Osteoblast (primary cell): Measurements from ENCODE around the gene NEXN. TPM values are rescaled to one million over a fixed set of nuclear protein-coding genes. Genes with fewer than 3 reads are reported as not detected.
A peak's percentile ranks its signal among the peaks of the same experiment; 100 is the strongest.

Experiments
- DNase-seq: peaks from one replicate; pipeline ENCODE4 v3.0.0; 2011; ENCODE audit warnings: low spot score, mixed read lengths; ENCODE audit not compliant: insufficient read length; ENCODE audit errors: missing footprints
- H2AFZ ChIP-seq: 2 replicates; pipeline ENCODE4 v1.6.0; 2011; ENCODE audit warnings: mild to moderate bottlenecking, low read length
- H3K27ac ChIP-seq: 2 replicates; pipeline ENCODE4 v1.5.1; 2011; ENCODE audit warnings: mild to moderate bottlenecking, low read depth, low read length, moderate library complexity
- H3K27me3 ChIP-seq: 2 replicates; pipeline ENCODE4 v1.6.0; 2012; ENCODE audit warnings: mild to moderate bottlenecking, control low read depth, inconsistent platforms, low read length, moderate library complexity; ENCODE audit not compliant: insufficient read depth
- H3K36me3 ChIP-seq: 2 replicates; pipeline ENCODE4 v1.5.1; 2011; ENCODE audit warnings: mild to moderate bottlenecking, low read length, control low read depth, moderate library complexity; ENCODE audit not compliant: insufficient read depth
- H3K4me1 ChIP-seq: 2 replicates; pipeline ENCODE4 v1.5.1; 2011; ENCODE audit warnings: mild to moderate bottlenecking, low read length, control low read depth, moderate library complexity; ENCODE audit not compliant: insufficient read depth
- H3K4me2 ChIP-seq: 2 replicates; pipeline ENCODE4 v1.6.0; 2011; ENCODE audit warnings: mild to moderate bottlenecking, low read length; ENCODE audit not compliant: insufficient read depth
- H3K4me3 ChIP-seq: fragments of 200-600 bp; sonication (generic); 3 replicates; pipeline ENCODE4 v1.5.1; 2012; ENCODE audit warnings: mild to moderate bottlenecking, low read length, inconsistent platforms; ENCODE audit not compliant: insufficient read depth
- H3K79me2 ChIP-seq: 2 replicates; pipeline ENCODE4 v1.6.0; 2012; ENCODE audit warnings: mild to moderate bottlenecking, low read length, control low read depth, inconsistent platforms; ENCODE audit not compliant: insufficient read depth
- H3K9me3 ChIP-seq: 2 replicates; pipeline ENCODE4 v1.5.1; 2011; ENCODE audit warnings: low read depth, low read length, control low read depth
- H4K20me1 ChIP-seq: 2 replicates; pipeline ENCODE4 v1.6.0; 2012; ENCODE audit warnings: mild to moderate bottlenecking, low read length, control low read depth; ENCODE audit not compliant: insufficient read depth
- CTCF ChIP-seq: IDR thresholded peaks from 2 replicates; pipeline ENCODE4 v1.5.1; 2011; ENCODE audit warnings: mild to moderate bottlenecking, low read depth, low read length, moderate library complexity; ENCODE audit errors: extremely low read depth
- total RNA-seq: library from RNA; depleted of rRNA; stranded (reverse); fragments of >200 nt; gene quantifications from 2 replicates; pipeline ENCODE4 v1.2.3, GENCODE V29; 2012

Gene NEXN
- total RNA-seq, 1 donor: 6.9 TPM

DNA sequence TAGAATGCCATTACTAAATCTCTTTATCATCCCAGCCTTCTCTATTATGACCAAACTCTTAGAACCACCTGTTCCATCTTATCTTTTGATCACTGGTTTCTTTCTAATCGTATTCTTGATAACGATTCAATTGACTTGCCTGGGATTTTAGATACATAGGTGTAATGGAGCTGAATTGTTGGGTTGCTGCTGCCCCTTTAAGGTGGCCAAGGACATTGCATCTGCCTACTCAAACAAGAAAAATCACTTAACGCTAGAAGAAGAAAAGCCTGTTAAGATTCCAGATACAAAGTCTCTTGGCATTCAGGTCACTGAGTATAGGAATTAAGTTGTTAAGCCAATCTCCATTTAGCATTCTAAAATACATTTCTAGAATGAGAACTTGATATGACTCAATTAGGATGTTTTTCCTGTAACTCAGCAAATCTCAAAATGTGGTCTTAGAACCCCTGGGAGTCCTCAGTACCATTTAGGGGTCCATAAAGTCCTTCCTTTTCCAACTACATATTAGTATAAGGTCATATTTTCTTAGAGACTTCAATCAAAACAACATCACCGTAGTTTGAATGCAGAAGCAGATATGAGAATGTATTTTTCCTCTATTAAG, 12.4 kb downstream of the NEXN start:
- TF ChIP-seq CTCF: peak; percentile 66
- H3K4me2 ChIP-seq: no peak overlapping the region
- no peak overlapping the region for H2AFZ ChIP-seq
- H3K4me3 ChIP-seq: no peak overlapping the region
- no peaks in the 10 kb centered on the region for H3K9me3 ChIP-seq
- peaks cover 26% of the 10 kb centered on the region for H4K20me1 ChIP-seq
- peaks cover 6% of the 10 kb centered on the region for H3K4me1 ChIP-seq
- H3K27me3 ChIP-seq: no peaks in the 10 kb centered on the region
- peak; percentile 53 for DNase-seq
- no peaks in the 10 kb centered on the region for H3K36me3 ChIP-seq
- H3K79me2 ChIP-seq: peaks cover 67% of the 10 kb centered on the region
- H3K27ac ChIP-seq: no peak overlapping the region

DNA sequence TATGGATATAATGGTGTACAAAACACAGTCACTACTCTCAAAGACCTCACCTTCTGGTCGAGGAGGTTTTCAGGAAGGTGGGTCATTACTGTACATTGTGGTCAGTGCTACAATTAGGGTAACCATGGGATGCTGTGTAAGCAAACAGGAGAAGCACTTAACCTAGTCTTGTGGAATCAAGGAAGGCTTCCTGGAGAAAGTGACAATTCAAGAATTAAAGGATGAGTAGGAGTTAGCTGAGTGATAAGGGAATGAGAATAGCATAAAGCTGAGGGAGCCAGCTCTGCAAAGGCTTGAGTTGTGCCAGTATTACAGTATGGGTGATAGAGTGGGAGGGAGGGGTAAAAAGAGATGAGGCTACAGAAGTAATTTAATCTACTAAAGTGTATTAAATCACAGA, 17.2 kb downstream of the NEXN start:
- peaks cover 16% of the 10 kb centered on the region for H4K20me1 ChIP-seq
- no peak overlapping the region for H2AFZ ChIP-seq
- H3K4me2 ChIP-seq: no peak overlapping the region
- H3K79me2 ChIP-seq: peaks cover 87% of the 10 kb centered on the region
- no peak for DNase-seq
- TF ChIP-seq CTCF: no peak
- no peaks in the 10 kb centered on the region for H3K27me3 ChIP-seq
- H3K4me3 ChIP-seq: no peak overlapping the region
- no peaks in the 10 kb centered on the region for H3K9me3 ChIP-seq
- peaks cover 4% of the 10 kb centered on the region for H3K4me1 ChIP-seq
- H3K27ac ChIP-seq: no peak overlapping the region
- peaks cover 2% of the 10 kb centered on the region for H3K36me3 ChIP-seq

DNA sequence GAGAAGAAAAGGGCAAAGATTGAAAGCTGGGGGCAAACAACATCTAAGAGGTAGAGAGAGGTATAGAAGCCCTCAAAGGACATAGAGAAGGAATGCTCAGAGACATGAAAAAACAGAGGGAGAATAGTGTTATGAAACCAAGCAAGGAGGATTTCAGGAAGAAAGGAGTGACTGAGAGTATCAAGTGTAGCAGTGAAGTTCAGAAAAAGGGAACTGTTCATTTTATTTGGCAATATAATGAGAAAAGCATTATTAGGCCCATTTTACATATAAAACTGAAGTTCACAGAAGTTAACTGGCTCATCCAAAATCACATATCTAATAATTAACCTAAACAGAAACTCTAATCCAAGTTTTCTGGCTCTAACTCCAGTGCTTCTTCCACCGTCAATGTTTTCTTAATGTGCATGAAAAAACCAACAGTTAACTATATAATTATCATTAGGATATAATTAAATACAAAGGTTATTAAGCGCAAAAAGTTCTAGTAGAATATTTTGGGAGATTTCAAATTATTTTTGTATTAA, 17.7 kb downstream of the NEXN start:
- no peak overlapping the region for H3K4me2 ChIP-seq
- H2AFZ ChIP-seq: no peak overlapping the region
- H3K27me3 ChIP-seq: no peaks in the 10 kb centered on the region
- peaks cover 86% of the 10 kb centered on the region for H3K79me2 ChIP-seq
- H3K27ac ChIP-seq: no peak overlapping the region
- no peak for TF ChIP-seq CTCF
- peaks cover 14% of the 10 kb centered on the region for H4K20me1 ChIP-seq
- H3K4me1 ChIP-seq: no peaks in the 10 kb centered on the region
- no peaks in the 10 kb centered on the region for H3K9me3 ChIP-seq
- peaks cover 6% of the 10 kb centered on the region for H3K36me3 ChIP-seq
- no peak overlapping the region for H3K4me3 ChIP-seq
- no peak for DNase-seq

DNA sequence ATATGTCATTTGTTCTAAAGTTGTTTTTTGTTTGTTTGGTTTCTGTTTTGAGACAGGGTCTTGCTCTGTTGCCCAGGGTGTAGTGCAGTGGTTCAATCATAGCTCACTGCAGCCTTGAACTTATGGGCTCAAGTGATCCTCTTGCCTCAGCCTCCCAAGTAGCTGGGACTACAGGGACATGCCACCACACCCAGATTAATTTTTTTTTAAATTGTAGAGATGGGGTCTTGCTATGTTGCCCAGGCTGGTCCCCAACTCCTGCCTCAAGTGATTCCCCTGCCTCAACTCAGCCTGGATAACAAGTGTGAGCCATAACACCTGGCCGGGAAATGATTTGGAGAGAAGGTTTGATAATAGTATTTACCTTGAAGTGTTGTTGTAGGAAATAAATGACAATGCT, 18.2 kb downstream of the NEXN start:
- Histone ChIP-seq H3K27ac (no peak overlapping the region), H3K4me3 (no peak overlapping the region), H3K27me3 (no peaks in the 10 kb centered on the region), H3K4me2 (no peak overlapping the region), H3K9me3 (no peaks in the 10 kb centered on the region), H3K36me3 (peaks cover 7% of the 10 kb centered on the region), H3K4me1 (no peaks in the 10 kb centered on the region), H2AFZ (no peak overlapping the region), H3K79me2 (peaks cover 83% of the 10 kb centered on the region), H4K20me1 (peaks cover 11% of the 10 kb centered on the region)
- no peak for DNase-seq
- TF ChIP-seq CTCF: no peak
